Measurements from ENCODE around the gene ZNF611. TPM values are rescaled to one million over a fixed set of nuclear protein-coding genes. Genes with fewer than 3 reads are reported as not detected.
A peak's percentile ranks its signal among the peaks of the same experiment; 100 is the strongest.
"Not testable (repeated sequence)": the region's sequence is repeated elsewhere in the genome, so short reads cannot be mapped to it uniquely, and the experiment has no call there.

The ZNF611 gene
- total RNA-seq, 1 experiment from 2014 or later = 25.9 TPM

DNA sequence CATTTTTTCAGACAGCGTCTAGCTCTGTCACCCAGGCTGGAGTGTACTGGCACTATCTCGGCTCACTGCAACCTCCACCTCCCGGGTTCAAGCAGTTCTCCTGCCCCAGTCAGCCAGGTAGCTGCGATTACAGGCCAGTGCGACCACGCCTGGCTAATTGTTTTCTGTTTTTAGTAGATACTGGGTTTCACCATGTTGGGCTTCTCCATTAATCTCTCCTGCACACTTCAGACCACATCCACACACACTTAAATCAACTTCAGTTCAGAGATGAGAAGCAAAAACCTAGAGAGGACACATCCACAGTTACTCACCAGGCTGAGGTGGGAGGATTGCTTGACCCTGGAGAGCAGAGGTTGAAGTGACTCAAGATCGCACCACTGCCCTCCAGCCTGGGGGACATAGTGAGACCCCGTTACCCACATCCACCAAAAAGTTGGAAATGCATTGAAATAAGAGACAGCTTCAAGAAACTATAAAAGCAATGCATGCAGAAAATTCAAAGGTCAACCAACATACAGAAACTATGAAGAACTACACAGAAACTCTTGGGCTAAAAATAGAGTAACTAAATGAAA lies 42.3 kb downstream of the ZNF611 start:
- Histone ChIP-seq H3K36me3 (ENCODE audit: insufficient read depth, low read length) (no peaks in the 10 kb centered on the region; the same call in 1 of the 2 replicates), H4K20me1 (ENCODE audit: insufficient read depth, low read depth, low read length) (no peaks in the 10 kb centered on the region), H3K9me2 (replicated peaks; ENCODE audit: insufficient read depth, low read length) (no peaks in the 10 kb centered on the region), H3K9ac (ENCODE audit: low read length) (no peak overlapping the region), H3K79me2 (ENCODE audit: low read length) (peaks cover 28% of the 10 kb centered on the region), H3K27ac (ENCODE audit: low read length) (no peak overlapping the region), H3K4me1 (ENCODE audit: low read length) (peaks cover 32% of the 10 kb centered on the region), H3K4me2 (ENCODE audit: low read depth, low read length, poor library complexity, severe bottlenecking) (no peak overlapping the region), H2AFZ (ENCODE audit: low read length) (no peak overlapping the region), H3K9me3 (ENCODE audit: low read length) (no peaks in the 10 kb centered on the region), H3K4me3 (ENCODE audit: low read length) (no peak overlapping the region), H3K27me3 (ENCODE audit: low read length) (no peaks in the 10 kb centered on the region)
- no peak for DNase-seq

DNA sequence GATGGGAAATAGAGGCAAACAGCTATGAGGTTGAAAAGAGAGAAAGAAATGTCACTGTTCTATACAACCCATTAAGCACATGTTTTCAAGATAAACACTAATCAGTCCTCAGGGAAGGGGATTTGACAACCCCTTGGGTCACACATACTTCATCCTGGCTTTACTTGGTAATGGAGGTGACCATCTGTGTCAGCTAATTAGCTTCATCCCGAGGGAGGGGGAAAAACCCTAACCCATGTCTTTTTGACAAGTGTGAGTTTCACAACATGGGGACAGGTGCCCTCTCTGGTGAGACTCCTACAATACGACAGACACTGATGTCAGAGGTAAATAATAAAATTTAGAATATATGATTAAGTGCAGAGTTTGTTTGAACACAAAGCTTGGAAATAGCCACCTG lies 43.1 kb downstream of the ZNF611 start:
- peak overlapping the region; percentile 99 for H3K4me2 ChIP-seq (ENCODE audit: low read depth, low read length, poor library complexity, severe bottlenecking)

GRCh38 chr19:52691215-52691610 lies 43.6 kb downstream of the ZNF611 start:
- H3K9ac ChIP-seq (ENCODE audit: low read length) = peak overlapping the region; percentile 92
- H2AFZ ChIP-seq (ENCODE audit: low read length) = peak overlapping the region; percentile 96

More for the DNA sequence above, 43.1 kb downstream of the ZNF611 start:
- Histone ChIP-seq H3K27ac (ENCODE audit: low read length) (no peak overlapping the region), H3K36me3 (ENCODE audit: insufficient read depth, low read length) (peaks cover 3% of the 10 kb centered on the region; the same call in 1 of the 2 replicates), H3K4me1 (ENCODE audit: low read length) (peaks cover 34% of the 10 kb centered on the region), H3K79me2 (ENCODE audit: low read length) (peaks cover 32% of the 10 kb centered on the region), H3K9ac (ENCODE audit: low read length) (no peak overlapping the region), H3K27me3 (ENCODE audit: low read length) (no peaks in the 10 kb centered on the region), H2AFZ (ENCODE audit: low read length) (no peak overlapping the region), H4K20me1 (ENCODE audit: insufficient read depth, low read depth, low read length) (no peaks in the 10 kb centered on the region), H3K9me3 (ENCODE audit: low read length) (no peaks in the 10 kb centered on the region), H3K4me3 (ENCODE audit: low read length) (no peak overlapping the region), H3K9me2 (replicated peaks; ENCODE audit: insufficient read depth, low read length) (no peaks in the 10 kb centered on the region)
- DNase-seq = no peak

DNA sequence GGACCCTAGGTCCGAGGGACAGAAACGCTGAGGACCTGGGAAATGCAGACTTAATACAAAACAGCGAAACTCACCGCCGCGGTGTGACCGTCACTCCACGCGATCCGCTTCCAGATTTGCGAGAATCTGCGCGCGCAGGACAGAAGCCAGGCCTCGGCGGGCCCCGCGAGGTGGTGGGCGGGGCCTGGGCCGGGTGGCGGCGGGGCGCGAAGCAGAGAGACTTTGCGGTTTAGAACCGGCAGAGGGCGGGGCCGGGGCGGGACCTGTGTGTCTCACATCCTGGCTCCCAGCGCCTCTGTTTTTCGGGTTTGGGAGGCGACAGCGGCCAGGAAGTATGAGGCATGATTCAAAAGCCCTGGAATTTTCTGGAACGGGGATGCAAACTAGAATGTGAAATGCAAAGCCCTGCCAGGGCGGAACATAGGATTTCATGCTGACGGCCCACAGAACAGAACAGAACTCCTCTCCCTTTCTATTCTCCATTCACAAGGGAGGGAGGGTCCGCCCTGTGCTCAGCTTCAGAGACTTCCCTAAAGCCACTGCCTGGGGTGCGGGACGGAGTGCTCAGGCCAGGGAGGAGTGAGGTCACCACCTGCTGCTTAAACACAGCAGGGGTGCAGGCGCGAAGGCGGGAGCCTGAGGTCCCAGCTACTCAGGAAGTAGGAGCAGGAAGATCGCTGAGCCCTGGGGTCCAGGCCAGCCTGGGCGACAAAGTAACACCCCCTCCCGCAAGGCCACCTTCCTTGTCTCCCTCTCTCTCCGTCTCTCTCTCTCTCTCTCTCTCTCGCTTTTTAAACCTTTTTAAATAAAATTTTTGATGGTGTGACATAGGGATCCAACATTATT lies 44.3 kb downstream of the ZNF611 start:
- H3K9me2 ChIP-seq (replicated peaks; ENCODE audit: insufficient read depth, low read length) = no peaks in the 10 kb centered on the region
- H2AFZ ChIP-seq (ENCODE audit: low read length) = peak overlapping the region; percentile 96
- H3K4me1 ChIP-seq (ENCODE audit: low read length) = peaks cover 37% of the 10 kb centered on the region
- H3K27ac ChIP-seq (ENCODE audit: low read length) = peak overlapping the region; percentile 69
- DNase-seq = peak; percentile 98
- no peaks in the 10 kb centered on the region for H3K27me3 ChIP-seq (ENCODE audit: low read length)
- peaks cover 44% of the 10 kb centered on the region for H3K79me2 ChIP-seq (ENCODE audit: low read length)
- H3K4me3 ChIP-seq (ENCODE audit: low read length) = peak overlapping the region; percentile 96
- H4K20me1 ChIP-seq (ENCODE audit: insufficient read depth, low read depth, low read length) = no peaks in the 10 kb centered on the region
- H3K9me3 ChIP-seq (ENCODE audit: low read length) = no peaks in the 10 kb centered on the region
- peaks cover 10% of the 10 kb centered on the region for H3K36me3 ChIP-seq (ENCODE audit: insufficient read depth, low read length)
- H3K9ac ChIP-seq (ENCODE audit: low read length) = peak overlapping the region; percentile 92
- H3K4me2 ChIP-seq (ENCODE audit: low read depth, low read length, poor library complexity, severe bottlenecking) = peak overlapping the region; percentile 99

More at GRCh38 chr19:52691215-52691610, 43.6 kb downstream of the ZNF611 start:
- H3K36me3 ChIP-seq (ENCODE audit: insufficient read depth, low read length) = peaks cover 7% of the 10 kb centered on the region; the same call in 1 of the 2 replicates
- H3K27ac ChIP-seq (ENCODE audit: low read length) = no peak overlapping the region
- peaks cover 37% of the 10 kb centered on the region for H3K4me1 ChIP-seq (ENCODE audit: low read length)
- H3K79me2 ChIP-seq (ENCODE audit: low read length) = peaks cover 38% of the 10 kb centered on the region
- H3K4me2 ChIP-seq (ENCODE audit: low read depth, low read length, poor library complexity, severe bottlenecking) = peak overlapping the region; percentile 99
- no peaks in the 10 kb centered on the region for H3K9me3 ChIP-seq (ENCODE audit: low read length)
- no peaks in the 10 kb centered on the region for H3K27me3 ChIP-seq (ENCODE audit: low read length)
- H4K20me1 ChIP-seq (ENCODE audit: insufficient read depth, low read depth, low read length) = no peaks in the 10 kb centered on the region
- peak overlapping the region; percentile 96 for H3K4me3 ChIP-seq (ENCODE audit: low read length)
- no peaks in the 10 kb centered on the region for H3K9me2 ChIP-seq (replicated peaks; ENCODE audit: insufficient read depth, low read length)
- no peak for DNase-seq

- Histone ChIP-seq H3K9ac (ENCODE audit: low read length) (peak overlapping the region; percentile 92), H3K4me2 (ENCODE audit: low read depth, low read length, poor library complexity, severe bottlenecking) (peak overlapping the region; percentile 99), H3K4me1 (ENCODE audit: low read length) (peaks cover 37% of the 10 kb centered on the region), H3K36me3 (ENCODE audit: insufficient read depth, low read length) (peaks cover 17% of the 10 kb centered on the region), H3K9me3 (ENCODE audit: low read length) (no peaks in the 10 kb centered on the region), H4K20me1 (ENCODE audit: insufficient read depth, low read depth, low read length) (no peaks in the 10 kb centered on the region), H3K9me2 (replicated peaks; ENCODE audit: insufficient read depth, low read length) (no peaks in the 10 kb centered on the region), H2AFZ (ENCODE audit: low read length) (peak overlapping the region; percentile 96), H3K27ac (ENCODE audit: low read length) (peak overlapping the region; percentile 69), H3K27me3 (ENCODE audit: low read length) (no peaks in the 10 kb centered on the region), H3K4me3 (ENCODE audit: low read length) (peak overlapping the region; percentile 96), H3K79me2 (ENCODE audit: low read length) (peaks cover 51% of the 10 kb centered on the region)
- DNase-seq = peak; percentile 77
Measured at GRCh38 chr19:52689843-52690368, 44.9 kb downstream of the ZNF611 start.

- H3K9me2 ChIP-seq (replicated peaks; ENCODE audit: insufficient read depth, low read length); DNase-seq; H4K20me1 ChIP-seq (ENCODE audit: insufficient read depth, low read depth, low read length); H3K27me3 ChIP-seq (ENCODE audit: low read length); H3K9me3 ChIP-seq (ENCODE audit: low read length): not testable (repeated sequence)
- Histone ChIP-seq H3K4me3 (ENCODE audit: low read length) (peak overlapping the region; percentile 96), H3K4me2 (ENCODE audit: low read depth, low read length, poor library complexity, severe bottlenecking) (peak overlapping the region; percentile 99), H3K79me2 (ENCODE audit: low read length) (peaks cover 57% of the 10 kb centered on the region), H3K27ac (ENCODE audit: low read length) (peak overlapping the region; percentile 69; the same call in 1 of the 2 replicates), H2AFZ (ENCODE audit: low read length) (peak overlapping the region; percentile 96; the same call in 1 of the 2 replicates), H3K4me1 (ENCODE audit: low read length) (peaks cover 32% of the 10 kb centered on the region), H3K9ac (ENCODE audit: low read length) (peak overlapping the region; percentile 92), H3K36me3 (ENCODE audit: insufficient read depth, low read length) (peaks cover 23% of the 10 kb centered on the region)
Measured at GRCh38 chr19:52688925-52689796, 45.7 kb downstream of the ZNF611 start.

- Histone ChIP-seq H3K9ac (ENCODE audit: low read length) (peak overlapping the region; percentile 92; the same call in 1 of the 2 replicates), H3K9me2 (replicated peaks; ENCODE audit: insufficient read depth, low read length) (no peaks in the 10 kb centered on the region), H4K20me1 (ENCODE audit: insufficient read depth, low read depth, low read length) (no peaks in the 10 kb centered on the region), H3K4me2 (ENCODE audit: low read depth, low read length, poor library complexity, severe bottlenecking) (peak overlapping the region; percentile 99), H3K9me3 (ENCODE audit: low read length) (no peaks in the 10 kb centered on the region), H3K79me2 (ENCODE audit: low read length) (peaks cover 66% of the 10 kb centered on the region), H3K27me3 (ENCODE audit: low read length) (no peaks in the 10 kb centered on the region), H3K36me3 (ENCODE audit: insufficient read depth, low read length) (peaks cover 30% of the 10 kb centered on the region), H2AFZ (ENCODE audit: low read length) (no peak overlapping the region), H3K4me3 (ENCODE audit: low read length) (peak overlapping the region; percentile 96), H3K4me1 (ENCODE audit: low read length) (peaks cover 29% of the 10 kb centered on the region), H3K27ac (ENCODE audit: low read length) (no peak overlapping the region)
- no peak for DNase-seq
Measured at GRCh38 chr19:52688335-52688734, 46.5 kb downstream of the ZNF611 start.

Measured in Karpas-422 (cell line).